ENCODE measurements around the gene RTN4R. TPM values are rescaled to one million over a fixed set of nuclear protein-coding genes. Genes with fewer than 3 reads are reported as not detected.

The RTN4R gene
- total and polyA plus RNA-seq, 9 of the 15 experiments (the other 6 are each of a cell fraction or from before 2014, with no cell fraction given), result 0.04 to 2.8 (median 1.4) TPM; not detected in 3

DNA sequence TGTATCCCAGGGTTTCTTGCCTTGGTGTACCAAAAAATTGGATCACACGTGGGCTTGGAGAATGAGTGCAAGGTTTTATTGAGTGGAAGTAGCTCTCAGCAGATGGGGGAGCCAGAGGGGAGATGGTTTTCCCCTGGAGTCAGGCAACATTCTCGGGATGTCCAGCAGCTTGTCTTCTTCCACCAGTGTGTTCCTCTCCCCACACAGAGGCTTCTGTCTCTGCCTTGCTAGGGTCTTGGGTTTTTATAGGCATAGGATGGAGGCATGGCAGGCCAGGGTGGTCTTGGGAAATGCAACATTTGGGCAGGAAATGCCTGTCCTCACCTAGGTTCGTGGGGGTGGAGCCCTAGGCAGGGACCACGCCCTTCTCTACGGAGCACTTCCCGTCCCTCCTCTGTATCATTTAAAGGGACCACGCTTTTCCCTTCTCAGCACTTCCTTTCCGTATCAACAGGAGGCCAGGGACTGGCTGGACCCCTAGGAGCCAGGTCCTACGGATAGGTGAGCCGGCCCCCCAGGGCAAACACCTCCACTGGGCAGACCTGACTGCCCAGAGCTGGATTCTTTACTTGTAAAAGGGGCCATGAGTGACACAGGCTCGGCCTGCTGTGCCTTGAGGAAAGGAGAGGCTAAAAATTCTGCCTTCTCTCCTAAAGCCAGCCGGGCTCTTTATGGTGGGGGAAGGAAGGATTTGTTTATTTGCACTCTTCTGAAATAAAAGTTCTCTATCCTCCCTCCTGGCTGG, 62.0 kb downstream of the RTN4R start (continued):
- TF ChIP-seq, protein P1, sequence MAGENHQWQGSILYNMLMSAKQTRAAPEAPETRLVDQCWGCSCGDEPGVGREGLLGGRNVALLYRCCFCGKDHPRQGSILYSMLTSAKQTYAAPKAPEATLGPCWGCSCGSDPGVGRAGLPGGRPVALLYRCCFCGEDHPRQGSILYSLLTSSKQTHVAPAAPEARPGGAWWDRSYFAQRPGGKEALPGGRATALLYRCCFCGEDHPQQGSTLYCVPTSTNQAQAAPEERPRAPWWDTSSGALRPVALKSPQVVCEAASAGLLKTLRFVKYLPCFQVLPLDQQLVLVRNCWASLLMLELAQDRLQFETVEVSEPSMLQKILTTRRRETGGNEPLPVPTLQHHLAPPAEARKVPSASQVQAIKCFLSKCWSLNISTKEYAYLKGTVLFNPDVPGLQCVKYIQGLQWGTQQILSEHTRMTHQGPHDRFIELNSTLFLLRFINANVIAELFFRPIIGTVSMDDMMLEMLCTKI (IDR thresholded peaks at IDR 0.05; ENCODE audit: partially characterized antibody), result no peak
- TF ChIP-seq ELF1 (tag; IDR thresholded peaks at IDR 0.05) (peak; percentile 89), SIN3A (IDR thresholded peaks at IDR 0.05; ENCODE audit: borderline replicate concordance in 2 of 2, control insufficient read depth in 1 of 2, low read depth in 2 of 2, low read length in 2 of 2) (peak; percentile 78 to 82; a peak in 3 of 4 replicates), FOXJ3 (CRISPR knock-in tag; IDR thresholded peaks at IDR 0.05) (no peak), ILK (tag; IDR thresholded peaks at IDR 0.05; ENCODE audit: borderline replicate concordance, low read depth) (no peak), NFXL1 (CRISPR knock-in tag; IDR thresholded peaks at IDR 0.05) (no peak), EP300 (IDR thresholded peaks at IDR 0.05; ENCODE audit: low read length) (peak; percentile 20; the same call in 1 of the 2 replicates), IRF2 (CRISPR knock-in tag; IDR thresholded peaks at IDR 0.05) (no peak), ZSCAN32 (CRISPR knock-in tag; IDR thresholded peaks at IDR 0.05) (peak; percentile 59; the same call in 1 of the 2 replicates), CREM (IDR thresholded peaks at IDR 0.05; ENCODE audit: low read depth) (peak; percentile 89), PHF8 (IDR thresholded peaks at IDR 0.05; ENCODE audit: borderline replicate concordance, low read length) (peak; percentile 92), HLTF (IDR thresholded peaks at IDR 0.05) (no peak), ZNF644 (tag; IDR thresholded peaks at IDR 0.05; ENCODE audit: low read depth) (peak; percentile 88)
- TF ChIP-seq, protein P2, sequence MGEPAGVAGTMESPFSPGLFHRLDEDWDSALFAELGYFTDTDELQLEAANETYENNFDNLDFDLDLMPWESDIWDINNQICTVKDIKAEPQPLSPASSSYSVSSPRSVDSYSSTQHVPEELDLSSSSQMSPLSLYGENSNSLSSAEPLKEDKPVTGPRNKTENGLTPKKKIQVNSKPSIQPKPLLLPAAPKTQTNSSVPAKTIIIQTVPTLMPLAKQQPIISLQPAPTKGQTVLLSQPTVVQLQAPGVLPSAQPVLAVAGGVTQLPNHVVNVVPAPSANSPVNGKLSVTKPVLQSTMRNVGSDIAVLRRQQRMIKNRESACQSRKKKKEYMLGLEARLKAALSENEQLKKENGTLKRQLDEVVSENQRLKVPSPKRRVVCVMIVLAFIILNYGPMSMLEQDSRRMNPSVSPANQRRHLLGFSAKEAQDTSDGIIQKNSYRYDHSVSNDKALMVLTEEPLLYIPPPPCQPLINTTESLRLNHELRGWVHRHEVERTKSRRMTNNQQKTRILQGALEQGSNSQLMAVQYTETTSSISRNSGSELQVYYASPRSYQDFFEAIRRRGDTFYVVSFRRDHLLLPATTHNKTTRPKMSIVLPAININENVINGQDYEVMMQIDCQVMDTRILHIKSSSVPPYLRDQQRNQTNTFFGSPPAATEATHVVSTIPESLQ (CRISPR knock-in tag; IDR thresholded peaks at IDR 0.05), result no peak
- TF ChIP-seq, protein P3, sequence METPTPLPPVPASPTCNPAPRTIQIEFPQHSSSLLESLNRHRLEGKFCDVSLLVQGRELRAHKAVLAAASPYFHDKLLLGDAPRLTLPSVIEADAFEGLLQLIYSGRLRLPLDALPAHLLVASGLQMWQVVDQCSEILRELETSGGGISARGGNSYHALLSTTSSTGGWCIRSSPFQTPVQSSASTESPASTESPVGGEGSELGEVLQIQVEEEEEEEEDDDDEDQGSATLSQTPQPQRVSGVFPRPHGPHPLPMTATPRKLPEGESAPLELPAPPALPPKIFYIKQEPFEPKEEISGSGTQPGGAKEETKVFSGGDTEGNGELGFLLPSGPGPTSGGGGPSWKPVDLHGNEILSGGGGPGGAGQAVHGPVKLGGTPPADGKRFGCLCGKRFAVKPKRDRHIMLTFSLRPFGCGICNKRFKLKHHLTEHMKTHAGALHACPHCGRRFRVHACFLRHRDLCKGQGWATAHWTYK (CRISPR knock-in tag; IDR thresholded peaks at IDR 0.05), result peak; percentile 88; the same call in 1 of the 2 replicates
- TF ChIP-seq, protein P4, sequence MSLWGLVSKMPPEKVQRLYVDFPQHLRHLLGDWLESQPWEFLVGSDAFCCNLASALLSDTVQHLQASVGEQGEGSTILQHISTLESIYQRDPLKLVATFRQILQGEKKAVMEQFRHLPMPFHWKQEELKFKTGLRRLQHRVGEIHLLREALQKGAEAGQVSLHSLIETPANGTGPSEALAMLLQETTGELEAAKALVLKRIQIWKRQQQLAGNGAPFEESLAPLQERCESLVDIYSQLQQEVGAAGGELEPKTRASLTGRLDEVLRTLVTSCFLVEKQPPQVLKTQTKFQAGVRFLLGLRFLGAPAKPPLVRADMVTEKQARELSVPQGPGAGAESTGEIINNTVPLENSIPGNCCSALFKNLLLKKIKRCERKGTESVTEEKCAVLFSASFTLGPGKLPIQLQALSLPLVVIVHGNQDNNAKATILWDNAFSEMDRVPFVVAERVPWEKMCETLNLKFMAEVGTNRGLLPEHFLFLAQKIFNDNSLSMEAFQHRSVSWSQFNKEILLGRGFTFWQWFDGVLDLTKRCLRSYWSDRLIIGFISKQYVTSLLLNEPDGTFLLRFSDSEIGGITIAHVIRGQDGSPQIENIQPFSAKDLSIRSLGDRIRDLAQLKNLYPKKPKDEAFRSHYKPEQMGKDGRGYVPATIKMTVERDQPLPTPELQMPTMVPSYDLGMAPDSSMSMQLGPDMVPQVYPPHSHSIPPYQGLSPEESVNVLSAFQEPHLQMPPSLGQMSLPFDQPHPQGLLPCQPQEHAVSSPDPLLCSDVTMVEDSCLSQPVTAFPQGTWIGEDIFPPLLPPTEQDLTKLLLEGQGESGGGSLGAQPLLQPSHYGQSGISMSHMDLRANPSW (CRISPR knock-in tag; IDR thresholded peaks at IDR 0.05), result peak; percentile 69; the same call in 1 of the 2 replicates
- TF ChIP-seq, protein P5, sequence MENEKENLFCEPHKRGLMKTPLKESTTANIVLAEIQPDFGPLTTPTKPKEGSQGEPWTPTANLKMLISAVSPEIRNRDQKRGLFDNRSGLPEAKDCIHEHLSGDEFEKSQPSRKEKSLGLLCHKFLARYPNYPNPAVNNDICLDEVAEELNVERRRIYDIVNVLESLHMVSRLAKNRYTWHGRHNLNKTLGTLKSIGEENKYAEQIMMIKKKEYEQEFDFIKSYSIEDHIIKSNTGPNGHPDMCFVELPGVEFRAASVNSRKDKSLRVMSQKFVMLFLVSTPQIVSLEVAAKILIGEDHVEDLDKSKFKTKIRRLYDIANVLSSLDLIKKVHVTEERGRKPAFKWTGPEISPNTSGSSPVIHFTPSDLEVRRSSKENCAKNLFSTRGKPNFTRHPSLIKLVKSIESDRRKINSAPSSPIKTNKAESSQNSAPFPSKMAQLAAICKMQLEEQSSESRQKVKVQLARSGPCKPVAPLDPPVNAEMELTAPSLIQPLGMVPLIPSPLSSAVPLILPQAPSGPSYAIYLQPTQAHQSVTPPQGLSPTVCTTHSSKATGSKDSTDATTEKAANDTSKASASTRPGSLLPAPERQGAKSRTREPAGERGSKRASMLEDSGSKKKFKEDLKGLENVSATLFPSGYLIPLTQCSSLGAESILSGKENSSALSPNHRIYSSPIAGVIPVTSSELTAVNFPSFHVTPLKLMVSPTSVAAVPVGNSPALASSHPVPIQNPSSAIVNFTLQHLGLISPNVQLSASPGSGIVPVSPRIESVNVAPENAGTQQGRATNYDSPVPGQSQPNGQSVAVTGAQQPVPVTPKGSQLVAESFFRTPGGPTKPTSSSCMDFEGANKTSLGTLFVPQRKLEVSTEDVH (IDR thresholded peaks at IDR 0.05; ENCODE audit: low read depth, partially characterized antibody), result no peak

Data from K562 (cell line).